HEK293T (cell line): Measurements from ENCODE around the gene AMFR.

Source experiments
- BHLHE40 ChIP-seq: fragments of 450-650 bp; IDR thresholded peaks from 2 replicates; pipeline ENCODE4 v1.6.1; 2016; ENCODE audit warnings: mild to moderate bottlenecking, moderate library complexity, borderline replicate concordance
- ELF4 ChIP-seq: fragments of 450-650 bp; IDR thresholded peaks from 2 replicates; pipeline ENCODE4 v1.6.1; 2017; ENCODE audit warnings: antibody characterized with exemption
- FOXA1 ChIP-seq: fragments of 450-650 bp; IDR thresholded peaks from 2 replicates; pipeline ENCODE4 v1.6.1; 2016; ENCODE audit warnings: mild to moderate bottlenecking
- FOXM1 ChIP-seq: fragments of 450-650 bp; IDR thresholded peaks from 2 replicates; pipeline ENCODE4 v1.6.1; 2017; ENCODE audit warnings: mild to moderate bottlenecking, borderline replicate concordance
- HDGF ChIP-seq: fragments of 450-650 bp; IDR thresholded peaks from 2 replicates; pipeline ENCODE4 v1.6.1; 2017; ENCODE audit warnings: antibody characterized with exemption, borderline replicate concordance
- L3MBTL2 ChIP-seq: fragments of 450-650 bp; conservative IDR thresholded peaks from 2 replicates; pipeline ENCODE4 v1.6.1; 2016; ENCODE audit warnings: mild to moderate bottlenecking
- NFRKB ChIP-seq: fragments of 450-650 bp; IDR thresholded peaks from 2 replicates; pipeline ENCODE4 v1.6.1; 2016; ENCODE audit warnings: mild to moderate bottlenecking, moderate library complexity
- PKNOX1 ChIP-seq: fragments of 450-650 bp; IDR thresholded peaks from 2 replicates; pipeline ENCODE4 v1.6.1; 2016
- SUZ12 ChIP-seq: fragments of 450-650 bp; IDR thresholded peaks from 2 replicates; pipeline ENCODE4 v1.6.1; 2016; ENCODE audit warnings: mild to moderate bottlenecking

- TF ChIP-seq FOXM1 (no peak), L3MBTL2 (no peak), FOXA1 (no peak), NFRKB (no peak), ELF4 (no peak), PKNOX1 (no peak), SUZ12 (no peak), BHLHE40 (no peak), HDGF (no peak)
Observed at GRCh38 chr16:56360117-56361008, 65.0 kb downstream of the AMFR start.
